Activated T-helper 9 cell treated with anti-CD3 and anti-CD28 coated beads, Interleukin-2, amount 50 U/mL, for 16 hours (primary cell): ENCODE results near the gene ZNF723.
"Not testable (repeated sequence)": the region's sequence is repeated elsewhere in the genome, so short reads cannot be mapped to it uniquely, and the experiment has no call there.

Experiments used
- DNase-seq: peaks from one replicate; pipeline ENCODE4 v3.0.0-alpha.2; 2020; ENCODE audit warnings: low read depth

ZNF723 gene

DNA sequence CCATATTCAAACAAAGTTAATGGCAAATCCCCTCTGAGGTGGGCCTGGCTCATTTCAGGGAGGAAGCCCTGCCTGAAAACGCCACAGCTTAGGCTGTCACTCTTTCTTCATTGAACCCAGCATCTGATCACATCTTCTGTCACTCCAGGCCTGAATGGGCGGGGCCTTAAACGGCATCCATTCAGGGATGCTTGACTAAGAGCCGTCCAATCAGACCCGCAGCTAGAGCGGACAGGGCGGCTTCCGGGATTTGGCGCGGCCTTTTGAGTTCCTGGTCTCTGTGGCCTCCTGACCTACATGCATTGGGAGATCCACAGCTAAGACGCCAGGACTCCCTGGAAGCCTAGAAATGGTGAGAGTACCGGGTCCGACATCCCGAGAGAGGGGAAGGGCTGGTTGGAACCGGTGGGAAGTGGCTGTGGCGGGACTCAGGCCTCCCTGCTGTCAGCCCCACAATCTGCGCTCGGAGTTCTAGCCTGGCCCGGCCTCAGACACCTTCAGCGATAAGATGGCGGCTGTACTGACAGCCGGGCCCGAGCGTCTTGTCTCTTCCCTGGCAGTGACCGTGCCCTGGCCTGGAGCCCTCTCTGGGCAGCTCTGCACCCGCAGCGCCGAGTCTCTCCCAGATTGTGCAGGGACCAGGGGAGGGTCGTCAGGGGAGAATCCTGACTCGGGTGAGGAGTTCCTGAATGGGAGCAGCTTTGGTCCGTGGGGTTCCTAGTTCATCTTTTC, at the start of gene ZNF723:
Gene ZNF723, plus strand, starts transcription at position 261 of the 732 bp plus-strand sequence. Its CDS starts 89 bp downstream, at position 350.
- DNase-seq = no peak

- DNase-seq = no peak
Observed at GRCh38 chr19:22783651-22784410, 48.3 kb upstream of the ZNF723 start, which contains the start of gene ZNF99. Gene ZNF99 (minus strand): TSS chr19:22784151. CDS start chr19:22784016, 135 bp downstream.

- DNase-seq = not testable (repeated sequence)
Observed at GRCh38 chr19:22792863-22793262, 39.2 kb upstream of the ZNF723 start.

GRCh38 chr19:22797040-22797439, 35.1 kb upstream of the ZNF723 start:
- no peak for DNase-seq

GRCh38 chr19:22806418-22806817, 25.7 kb upstream of the ZNF723 start:
- DNase-seq = no peak

GRCh38 chr19:22807061-22807835, 24.8 kb upstream of the ZNF723 start:
- DNase-seq = no peak

DNA sequence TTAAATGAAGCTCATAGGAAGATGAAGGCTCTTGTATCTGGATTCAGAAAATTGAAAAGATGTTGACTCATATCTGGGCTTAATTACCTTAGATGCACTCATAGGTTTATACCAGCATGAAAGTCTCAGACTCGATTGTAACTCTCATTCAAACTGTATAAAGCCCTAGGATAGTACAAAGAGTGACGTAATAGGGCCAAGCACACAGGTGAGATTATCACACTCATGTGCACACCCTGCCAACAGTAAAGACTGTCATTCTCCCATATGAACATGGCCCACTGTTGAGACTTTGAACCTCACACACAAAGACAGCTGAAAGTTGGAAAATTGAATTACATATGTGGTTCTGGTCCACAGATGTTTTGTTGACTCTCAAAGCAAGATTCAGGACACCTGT, 18.0 kb upstream of the ZNF723 start:
- no peak for DNase-seq

DNA sequence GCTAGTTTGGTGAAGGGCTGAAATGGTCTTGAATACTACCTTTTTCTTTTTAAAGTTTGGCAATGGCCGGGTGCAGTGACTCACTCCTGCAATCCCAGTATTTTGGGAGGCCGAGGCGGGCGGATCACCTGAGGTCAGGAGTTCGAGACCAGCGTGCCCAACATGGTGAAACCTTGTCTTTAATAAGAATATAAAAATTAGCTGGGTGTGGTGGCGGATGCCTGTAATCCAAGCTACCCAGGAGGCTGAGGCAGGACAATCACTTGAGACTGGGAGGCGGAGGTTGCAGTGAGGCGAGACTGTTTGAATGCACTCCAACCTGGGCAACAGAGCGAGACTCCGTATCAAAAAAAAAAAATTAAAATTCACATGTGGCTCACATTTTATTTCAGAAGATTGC, 880 bp upstream of the ZNF723 start:
- DNase-seq = no peak

- DNase-seq = not testable (repeated sequence)
Observed at GRCh38 chr19:22857713-22858320, 25.7 kb downstream of the ZNF723 start.

- DNase-seq = no peak
Observed at GRCh38 chr19:22882797-22883196, 50.7 kb downstream of the ZNF723 start.

GRCh38 chr19:22893855-22894270, 61.8 kb downstream of the ZNF723 start:
- DNase-seq = no peak

DNA sequence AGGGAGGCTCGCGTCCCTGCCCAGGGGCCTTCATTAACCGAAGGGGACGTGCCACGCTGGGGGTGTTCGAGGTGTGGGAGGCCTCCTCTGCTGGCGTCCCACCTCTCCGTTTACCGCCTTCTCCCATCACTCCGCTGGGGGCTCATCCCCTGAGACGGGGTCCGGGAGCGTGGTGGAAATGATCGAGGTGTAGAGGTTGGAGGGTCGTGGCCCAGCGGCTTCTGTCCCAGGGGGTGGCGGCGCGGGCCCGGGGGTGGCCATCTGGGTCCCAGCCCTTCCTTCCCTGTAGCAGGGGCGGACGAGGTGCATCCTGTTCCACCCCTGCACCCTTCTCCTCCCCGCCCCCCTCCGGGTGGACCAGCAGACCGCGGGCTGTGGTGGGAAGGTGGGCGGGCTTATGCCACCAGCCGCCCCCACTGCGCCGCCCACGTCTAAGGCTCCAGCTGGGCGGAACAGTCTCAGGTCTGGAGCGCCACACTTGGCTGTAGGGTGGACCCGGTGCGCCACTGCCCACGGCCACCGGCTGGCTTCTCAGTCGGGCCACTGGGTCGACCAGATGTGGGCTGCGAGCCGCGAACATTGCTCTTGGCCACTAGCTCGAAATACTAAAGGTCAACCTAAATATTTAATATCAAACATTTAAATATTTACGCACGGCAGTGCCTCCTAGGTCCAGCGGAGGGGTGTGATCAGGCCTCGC, 69.5 kb downstream of the ZNF723 start:
- no peak for DNase-seq
